Uterus (tissue), 2 donors: ENCODE data around the gene MAK.

Experiments used
- POLR2A ChIP-seq, 2 donors: fragments of 450-650 bp; IDR thresholded peaks; one replicate each; pipeline ENCODE4 v1.6.1; 2016; ENCODE audit warnings: antibody characterized with exemption in 2 of 2, mild to moderate bottlenecking in 1 of 2, moderate library complexity in 1 of 2
- TF ChIP-seq, protein P1 (sequence below), 4 experiments: fragments of 200-600 bp in 2 of 4; fragments of 450-650 bp in 2 of 4; sonication (generic) in 2 of 4; IDR thresholded peaks; one replicate each; pipeline ENCODE4 v1.5.1; 2016 to 2019; ENCODE audit warnings: antibody characterized with exemption in 4 of 4, mild to moderate bottlenecking in 2 of 4, moderate library complexity in 1 of 4

DNA sequence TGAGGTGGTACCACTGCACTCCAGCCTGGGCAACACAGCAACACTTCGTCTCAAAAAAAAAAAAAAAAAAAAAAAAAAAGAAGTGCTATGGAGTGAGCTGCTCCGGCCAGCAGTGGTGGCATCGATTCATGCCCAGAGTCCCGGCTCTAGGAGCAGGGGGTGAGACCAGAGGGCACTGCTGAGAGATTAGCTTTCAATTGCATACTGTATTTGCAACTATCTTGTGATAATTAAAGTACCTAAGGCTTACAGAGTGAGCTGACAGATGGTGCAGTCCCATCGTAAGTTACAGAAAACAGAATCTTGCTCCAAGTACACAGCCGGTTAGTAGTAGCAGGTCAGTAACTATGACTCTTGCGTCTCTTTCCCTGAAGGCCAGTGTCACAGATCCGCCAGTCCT lies 59.3 kb downstream of the MAK start:
- TF ChIP-seq, protein P1, sequence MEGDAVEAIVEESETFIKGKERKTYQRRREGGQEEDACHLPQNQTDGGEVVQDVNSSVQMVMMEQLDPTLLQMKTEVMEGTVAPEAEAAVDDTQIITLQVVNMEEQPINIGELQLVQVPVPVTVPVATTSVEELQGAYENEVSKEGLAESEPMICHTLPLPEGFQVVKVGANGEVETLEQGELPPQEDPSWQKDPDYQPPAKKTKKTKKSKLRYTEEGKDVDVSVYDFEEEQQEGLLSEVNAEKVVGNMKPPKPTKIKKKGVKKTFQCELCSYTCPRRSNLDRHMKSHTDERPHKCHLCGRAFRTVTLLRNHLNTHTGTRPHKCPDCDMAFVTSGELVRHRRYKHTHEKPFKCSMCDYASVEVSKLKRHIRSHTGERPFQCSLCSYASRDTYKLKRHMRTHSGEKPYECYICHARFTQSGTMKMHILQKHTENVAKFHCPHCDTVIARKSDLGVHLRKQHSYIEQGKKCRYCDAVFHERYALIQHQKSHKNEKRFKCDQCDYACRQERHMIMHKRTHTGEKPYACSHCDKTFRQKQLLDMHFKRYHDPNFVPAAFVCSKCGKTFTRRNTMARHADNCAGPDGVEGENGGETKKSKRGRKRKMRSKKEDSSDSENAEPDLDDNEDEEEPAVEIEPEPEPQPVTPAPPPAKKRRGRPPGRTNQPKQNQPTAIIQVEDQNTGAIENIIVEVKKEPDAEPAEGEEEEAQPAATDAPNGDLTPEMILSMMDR (IDR thresholded peaks at IDR 0.05) = no peak
- TF ChIP-seq POLR2A (IDR thresholded peaks at IDR 0.05) = no peak
